ENCODE data around the gene ATP6V1G1. TPM values are rescaled to one million over a fixed set of nuclear protein-coding genes. Genes with fewer than 3 reads are reported as not detected.

Gene ATP6V1G1
- 100 to 1,000 TPM; 132 to 159 (median 149) TPM for total RNA-seq

DNA sequence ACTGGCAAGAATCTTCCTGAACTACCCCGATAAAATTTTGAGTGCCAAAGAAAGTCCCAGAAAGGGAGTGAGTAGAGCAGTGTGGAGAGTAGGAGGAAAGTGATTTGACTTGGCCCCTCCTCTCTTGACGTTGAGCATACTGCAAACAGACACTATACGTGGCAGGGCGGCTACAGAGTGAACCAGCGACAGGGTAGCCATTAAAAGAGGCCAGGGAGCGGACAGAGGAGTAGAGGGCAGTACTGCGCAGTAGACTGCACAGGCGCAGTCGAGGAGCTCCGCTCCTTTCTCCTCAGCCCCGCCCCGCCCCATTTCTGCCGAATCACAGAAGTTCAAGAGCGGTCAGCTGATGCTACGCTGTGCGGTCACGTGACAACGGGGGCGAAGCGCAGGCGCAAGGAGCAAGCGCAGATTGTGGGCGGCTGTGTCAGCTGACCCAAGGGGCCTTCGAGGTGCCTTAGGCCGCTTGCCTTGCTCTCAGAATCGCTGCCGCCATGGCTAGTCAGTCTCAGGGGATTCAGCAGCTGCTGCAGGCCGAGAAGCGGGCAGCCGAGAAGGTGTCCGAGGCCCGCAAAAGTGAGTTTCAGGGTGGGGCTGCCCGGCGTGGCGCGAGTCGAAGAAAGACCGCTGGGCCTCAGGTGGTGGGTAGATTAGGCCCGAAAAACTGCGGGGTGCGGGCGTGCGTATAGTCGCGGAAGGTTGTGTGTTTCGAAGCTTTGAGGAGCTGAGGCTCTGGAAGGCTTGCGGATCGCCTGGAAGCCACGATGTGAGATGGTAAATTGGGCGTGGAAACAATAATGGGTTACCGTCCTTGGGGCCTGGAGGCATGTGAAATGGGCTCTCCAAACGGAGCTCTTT lies at the start of gene ATP6V1G1:
TSS of gene ATP6V1G1 (plus strand) at position 425 of the 858 bp plus-strand sequence. CDS start at position 495, 70 bp downstream.
- no peak for TF ChIP-seq CTCF (IDR thresholded peaks at IDR 0.05; ENCODE audit: low read depth)

GRCh38 chr9:114538241-114538640 lies 49.3 kb upstream of the ATP6V1G1 start:
- TF ChIP-seq CTCF (IDR thresholded peaks at IDR 0.05; ENCODE audit: low read depth) = no peak

DNA sequence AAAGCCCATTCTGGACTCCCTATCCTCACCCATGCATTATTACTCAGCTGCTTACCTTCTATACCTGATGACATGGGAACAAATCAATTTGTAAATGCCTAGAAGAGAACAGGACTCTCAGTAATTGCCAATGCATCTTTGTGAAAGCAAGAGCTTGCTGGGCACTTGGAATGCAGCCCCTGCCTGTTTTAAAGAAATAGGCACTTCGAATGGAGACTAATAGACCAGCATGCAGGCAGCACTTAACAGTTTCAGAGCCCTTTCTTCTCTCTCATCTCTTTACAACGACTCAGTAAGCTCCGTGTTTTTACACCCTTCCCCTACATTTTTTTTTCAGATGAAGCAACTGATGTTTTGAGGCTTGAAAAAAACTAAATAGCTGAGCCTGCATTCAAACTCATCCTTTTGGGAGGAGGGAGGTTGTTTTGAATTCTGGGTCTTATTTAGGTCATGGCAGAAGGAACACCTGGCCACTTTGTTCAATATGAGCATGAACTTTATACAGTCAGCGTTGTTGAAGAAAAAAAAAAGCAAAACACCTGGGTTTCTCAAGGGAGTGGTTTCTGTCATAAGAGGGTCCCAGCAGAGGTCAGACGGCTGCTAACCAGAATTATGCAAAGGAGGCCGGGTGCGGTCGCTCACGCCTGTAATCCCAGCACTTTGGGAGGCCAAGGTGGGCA lies 47.7 kb upstream of the ATP6V1G1 start:
- no peak for TF ChIP-seq CTCF (IDR thresholded peaks at IDR 0.05; ENCODE audit: low read depth)

- TF ChIP-seq CTCF (IDR thresholded peaks at IDR 0.05; ENCODE audit: low read depth) = no peak
Measured at GRCh38 chr9:114545055-114545454, 42.5 kb upstream of the ATP6V1G1 start.

- TF ChIP-seq CTCF (IDR thresholded peaks at IDR 0.05; ENCODE audit: low read depth) = no peak
Measured at GRCh38 chr9:114546851-114547250, 40.7 kb upstream of the ATP6V1G1 start.

DNA sequence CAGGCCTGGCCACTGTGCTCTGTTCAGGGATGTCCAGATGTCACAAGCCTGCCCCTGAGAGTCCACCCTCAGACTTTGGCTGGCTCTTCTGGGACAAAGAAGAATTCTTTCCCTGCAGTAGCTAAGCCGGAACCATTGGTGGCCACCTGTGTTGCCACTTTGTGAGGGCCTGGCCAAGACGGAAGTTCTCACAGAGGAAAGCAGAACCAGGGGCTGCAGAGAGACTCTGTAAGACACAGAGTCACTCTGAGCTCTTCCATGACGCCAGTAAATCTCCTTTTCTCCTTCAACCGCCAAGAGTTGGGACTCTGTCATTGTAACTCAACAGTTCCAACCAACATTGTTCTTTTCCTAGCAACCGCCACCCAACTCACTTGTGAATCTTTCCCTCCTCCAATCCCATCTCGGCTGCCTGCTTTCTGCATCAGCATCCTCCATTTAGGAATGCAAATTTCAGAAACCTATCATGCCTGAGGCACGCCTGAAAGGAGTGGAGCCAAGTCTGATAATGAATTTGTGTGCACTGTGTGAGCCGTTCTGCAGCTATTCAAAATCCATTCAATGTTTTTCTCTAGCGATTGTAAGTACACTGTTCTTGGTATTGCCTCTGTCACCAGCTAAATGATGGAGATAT lies 37.8 kb upstream of the ATP6V1G1 start:
- TF ChIP-seq CTCF (IDR thresholded peaks at IDR 0.05; ENCODE audit: low read depth) = no peak

Measured in subcutaneous adipose tissue (tissue), 4 donors.